HG03558 (cell line): ENCODE data around the gene HS6ST2.

ENCODE experiments used
- ATAC-seq: cut with Tn5 transposase; IDR thresholded peaks from one replicate; pipeline ENCODE4 v1.9.1; 2021; ENCODE audit warnings: moderate number of reproducible peaks; ENCODE audit not compliant: unreplicated experiment; ENCODE audit errors: extremely low read depth

HS6ST2 gene

GRCh38 chrX:132748909-132749308 is 209.5 kb downstream of the HS6ST2 start:
- no peak for ATAC-seq

- no peak for ATAC-seq
These were observed 210.2 kb downstream of the HS6ST2 start for GRCh38 chrX:132748268-132748667.

GRCh38 chrX:132745593-132745992 is 212.8 kb downstream of the HS6ST2 start:
- no peak for ATAC-seq

- no peak for ATAC-seq
These were observed 214.0 kb downstream of the HS6ST2 start for GRCh38 chrX:132744470-132744869.

GRCh38 chrX:132743086-132743485 is 215.3 kb downstream of the HS6ST2 start:
- ATAC-seq: no peak

- ATAC-seq: no peak
These were observed 216.2 kb downstream of the HS6ST2 start for GRCh38 chrX:132742246-132742645.

- no peak for ATAC-seq
These were observed 216.7 kb downstream of the HS6ST2 start for GRCh38 chrX:132741689-132742088.

GRCh38 chrX:132740316-132741123 is 217.9 kb downstream of the HS6ST2 start:
- ATAC-seq: no peak

GRCh38 chrX:132738951-132739350 is 219.5 kb downstream of the HS6ST2 start:
- no peak for ATAC-seq

- ATAC-seq: no peak
These were observed 220.7 kb downstream of the HS6ST2 start for GRCh38 chrX:132737743-132738142.

- ATAC-seq: no peak
These were observed 226.2 kb downstream of the HS6ST2 start for GRCh38 chrX:132732236-132732635.

GRCh38 chrX:132730726-132731125 is 227.7 kb downstream of the HS6ST2 start:
- ATAC-seq: no peak

GRCh38 chrX:132730266-132730665 is 228.2 kb downstream of the HS6ST2 start:
- ATAC-seq: no peak

- ATAC-seq: no peak
These were observed 230.1 kb downstream of the HS6ST2 start for GRCh38 chrX:132728296-132728695.

GRCh38 chrX:132718431-132718958 is 239.9 kb downstream of the HS6ST2 start:
- no peak for ATAC-seq

GRCh38 chrX:132716006-132716405 is 242.4 kb downstream of the HS6ST2 start:
- no peak for ATAC-seq

- no peak for ATAC-seq
These were observed 243.5 kb downstream of the HS6ST2 start for GRCh38 chrX:132714913-132715312.

- no peak for ATAC-seq
These were observed 246.1 kb downstream of the HS6ST2 start for GRCh38 chrX:132712350-132712749.

- ATAC-seq: no peak
These were observed 247.7 kb downstream of the HS6ST2 start for GRCh38 chrX:132710656-132711155.

GRCh38 chrX:132708529-132708928 is 249.9 kb downstream of the HS6ST2 start:
- no peak for ATAC-seq

- ATAC-seq: no peak
These were observed 253.7 kb downstream of the HS6ST2 start for GRCh38 chrX:132704769-132705168.

GRCh38 chrX:132694382-132694781 is 264.0 kb downstream of the HS6ST2 start:
- no peak for ATAC-seq
